ENCODE results near the gene CCL25. TPM values are rescaled to one million over a fixed set of nuclear protein-coding genes. Genes with fewer than 3 reads are reported as not detected.

The CCL25 gene
- total and polyA plus RNA-seq, 9 of the 15 experiments (the other 6 are each of a cell fraction or from before 2014, with no cell fraction given) = 0.15 TPM; not detected in 8

DNA sequence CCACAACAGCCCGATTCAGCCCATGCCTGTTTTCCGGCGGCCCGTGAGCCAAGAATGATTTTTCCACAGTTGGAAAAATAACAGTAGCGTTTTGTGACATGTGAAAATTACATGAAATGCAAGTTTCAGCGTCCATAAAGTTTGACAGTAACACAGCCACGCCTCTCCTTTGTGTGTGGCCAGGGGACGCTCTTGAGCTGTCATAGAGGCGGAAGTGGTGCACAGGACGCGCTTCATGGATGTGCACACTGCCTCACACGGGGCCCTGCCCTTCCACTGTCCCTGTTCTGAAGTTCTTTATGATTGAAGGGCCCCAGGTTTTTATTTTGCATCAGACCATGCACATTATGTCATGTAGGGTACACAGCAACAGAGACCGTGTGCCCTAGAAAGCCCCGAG is 34.8 kb upstream of the CCL25 start (continued):
- TF ChIP-seq MAFF (IDR thresholded peaks at IDR 0.05; ENCODE audit: low read length) (no peak), FOXJ2 (tag; IDR thresholded peaks at IDR 0.05) (no peak), RFX1 (IDR thresholded peaks at IDR 0.05) (no peak), ESRRA (IDR thresholded peaks at IDR 0.05; ENCODE audit: borderline replicate concordance, low read depth) (no peak), SMC3 (conservative IDR thresholded peaks at IDR 0.05; ENCODE audit: insufficient read depth, low read depth, low read length) (peak; percentile 97), KDM4B (IDR thresholded peaks at IDR 0.05; ENCODE audit: borderline replicate concordance in 2 of 2, low read depth in 1 of 2) (no peak), FOXA1 (IDR thresholded peaks at IDR 0.05; ENCODE audit: borderline replicate concordance) (no peak), SIX5 (IDR thresholded peaks at IDR 0.05; ENCODE audit: borderline replicate concordance in 1 of 2, insufficient read depth in 1 of 2, low read depth in 1 of 2, low read length in 2 of 2) (no peak), PCBP2 (IDR thresholded peaks at IDR 0.05; ENCODE audit: low read depth, low read length, poor library complexity, severe bottlenecking) (no peak), ZNF445 (CRISPR knock-in tag; IDR thresholded peaks at IDR 0.05; ENCODE audit: low read depth) (no peak), GATAD2A (IDR thresholded peaks at IDR 0.05) (no peak), HDAC6 (IDR thresholded peaks at IDR 0.05; ENCODE audit: low read depth, low read length) (no peak), ZC3H8 (IDR thresholded peaks at IDR 0.05) (no peak), CHD2 (IDR thresholded peaks at IDR 0.05; ENCODE audit: low read depth, low read length) (no peak)
- TF ChIP-seq, protein P1, sequence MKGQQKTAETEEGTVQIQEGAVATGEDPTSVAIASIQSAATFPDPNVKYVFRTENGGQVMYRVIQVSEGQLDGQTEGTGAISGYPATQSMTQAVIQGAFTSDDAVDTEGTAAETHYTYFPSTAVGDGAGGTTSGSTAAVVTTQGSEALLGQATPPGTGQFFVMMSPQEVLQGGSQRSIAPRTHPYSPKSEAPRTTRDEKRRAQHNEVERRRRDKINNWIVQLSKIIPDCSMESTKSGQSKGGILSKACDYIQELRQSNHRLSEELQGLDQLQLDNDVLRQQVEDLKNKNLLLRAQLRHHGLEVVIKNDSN (CRISPR knock-in tag; IDR thresholded peaks at IDR 0.05) = no peak
- TF ChIP-seq, protein P2, sequence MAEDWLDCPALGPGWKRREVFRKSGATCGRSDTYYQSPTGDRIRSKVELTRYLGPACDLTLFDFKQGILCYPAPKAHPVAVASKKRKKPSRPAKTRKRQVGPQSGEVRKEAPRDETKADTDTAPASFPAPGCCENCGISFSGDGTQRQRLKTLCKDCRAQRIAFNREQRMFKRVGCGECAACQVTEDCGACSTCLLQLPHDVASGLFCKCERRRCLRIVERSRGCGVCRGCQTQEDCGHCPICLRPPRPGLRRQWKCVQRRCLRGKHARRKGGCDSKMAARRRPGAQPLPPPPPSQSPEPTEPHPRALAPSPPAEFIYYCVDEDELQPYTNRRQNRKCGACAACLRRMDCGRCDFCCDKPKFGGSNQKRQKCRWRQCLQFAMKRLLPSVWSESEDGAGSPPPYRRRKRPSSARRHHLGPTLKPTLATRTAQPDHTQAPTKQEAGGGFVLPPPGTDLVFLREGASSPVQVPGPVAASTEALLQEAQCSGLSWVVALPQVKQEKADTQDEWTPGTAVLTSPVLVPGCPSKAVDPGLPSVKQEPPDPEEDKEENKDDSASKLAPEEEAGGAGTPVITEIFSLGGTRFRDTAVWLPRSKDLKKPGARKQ (CRISPR knock-in tag; IDR thresholded peaks at IDR 0.05) = no peak
- TF ChIP-seq, protein P3, sequence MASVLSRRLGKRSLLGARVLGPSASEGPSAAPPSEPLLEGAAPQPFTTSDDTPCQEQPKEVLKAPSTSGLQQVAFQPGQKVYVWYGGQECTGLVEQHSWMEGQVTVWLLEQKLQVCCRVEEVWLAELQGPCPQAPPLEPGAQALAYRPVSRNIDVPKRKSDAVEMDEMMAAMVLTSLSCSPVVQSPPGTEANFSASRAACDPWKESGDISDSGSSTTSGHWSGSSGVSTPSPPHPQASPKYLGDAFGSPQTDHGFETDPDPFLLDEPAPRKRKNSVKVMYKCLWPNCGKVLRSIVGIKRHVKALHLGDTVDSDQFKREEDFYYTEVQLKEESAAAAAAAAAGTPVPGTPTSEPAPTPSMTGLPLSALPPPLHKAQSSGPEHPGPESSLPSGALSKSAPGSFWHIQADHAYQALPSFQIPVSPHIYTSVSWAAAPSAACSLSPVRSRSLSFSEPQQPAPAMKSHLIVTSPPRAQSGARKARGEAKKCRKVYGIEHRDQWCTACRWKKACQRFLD (CRISPR knock-in tag; IDR thresholded peaks at IDR 0.05) = no peak
- TF ChIP-seq, protein P4, sequence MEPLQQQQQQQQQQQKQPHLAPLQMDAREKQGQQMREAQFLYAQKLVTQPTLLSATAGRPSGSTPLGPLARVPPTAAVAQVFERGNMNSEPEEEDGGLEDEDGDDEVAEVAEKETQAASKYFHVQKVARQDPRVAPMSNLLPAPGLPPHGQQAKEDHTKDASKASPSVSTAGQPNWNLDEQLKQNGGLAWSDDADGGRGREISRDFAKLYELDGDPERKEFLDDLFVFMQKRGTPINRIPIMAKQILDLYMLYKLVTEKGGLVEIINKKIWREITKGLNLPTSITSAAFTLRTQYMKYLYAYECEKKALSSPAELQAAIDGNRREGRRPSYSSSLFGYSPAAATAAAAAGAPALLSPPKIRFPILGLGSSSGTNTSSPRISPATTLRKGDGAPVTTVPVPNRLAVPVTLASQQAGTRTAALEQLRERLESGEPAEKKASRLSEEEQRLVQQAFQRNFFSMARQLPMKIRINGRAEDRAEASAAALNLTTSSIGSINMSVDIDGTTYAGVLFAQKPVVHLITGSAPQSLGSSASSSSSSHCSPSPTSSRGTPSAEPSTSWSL (CRISPR knock-in tag; IDR thresholded peaks at IDR 0.05; ENCODE audit: borderline replicate concordance) = no peak
- TF ChIP-seq, protein P5, sequence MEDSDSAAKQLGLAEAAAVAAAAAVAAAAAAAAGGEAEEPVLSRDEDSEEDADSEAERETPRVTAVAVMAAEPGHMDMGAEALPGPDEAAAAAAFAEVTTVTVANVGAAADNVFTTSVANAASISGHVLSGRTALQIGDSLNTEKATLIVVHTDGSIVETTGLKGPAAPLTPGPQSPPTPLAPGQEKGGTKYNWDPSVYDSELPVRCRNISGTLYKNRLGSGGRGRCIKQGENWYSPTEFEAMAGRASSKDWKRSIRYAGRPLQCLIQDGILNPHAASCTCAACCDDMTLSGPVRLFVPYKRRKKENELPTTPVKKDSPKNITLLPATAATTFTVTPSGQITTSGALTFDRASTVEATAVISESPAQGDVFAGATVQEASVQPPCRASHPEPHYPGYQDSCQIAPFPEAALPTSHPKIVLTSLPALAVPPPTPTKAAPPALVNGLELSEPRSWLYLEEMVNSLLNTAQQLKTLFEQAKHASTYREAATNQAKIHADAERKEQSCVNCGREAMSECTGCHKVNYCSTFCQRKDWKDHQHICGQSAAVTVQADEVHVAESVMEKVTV (CRISPR knock-in tag; IDR thresholded peaks at IDR 0.05) = peak; percentile 66
- TF ChIP-seq, protein P6, sequence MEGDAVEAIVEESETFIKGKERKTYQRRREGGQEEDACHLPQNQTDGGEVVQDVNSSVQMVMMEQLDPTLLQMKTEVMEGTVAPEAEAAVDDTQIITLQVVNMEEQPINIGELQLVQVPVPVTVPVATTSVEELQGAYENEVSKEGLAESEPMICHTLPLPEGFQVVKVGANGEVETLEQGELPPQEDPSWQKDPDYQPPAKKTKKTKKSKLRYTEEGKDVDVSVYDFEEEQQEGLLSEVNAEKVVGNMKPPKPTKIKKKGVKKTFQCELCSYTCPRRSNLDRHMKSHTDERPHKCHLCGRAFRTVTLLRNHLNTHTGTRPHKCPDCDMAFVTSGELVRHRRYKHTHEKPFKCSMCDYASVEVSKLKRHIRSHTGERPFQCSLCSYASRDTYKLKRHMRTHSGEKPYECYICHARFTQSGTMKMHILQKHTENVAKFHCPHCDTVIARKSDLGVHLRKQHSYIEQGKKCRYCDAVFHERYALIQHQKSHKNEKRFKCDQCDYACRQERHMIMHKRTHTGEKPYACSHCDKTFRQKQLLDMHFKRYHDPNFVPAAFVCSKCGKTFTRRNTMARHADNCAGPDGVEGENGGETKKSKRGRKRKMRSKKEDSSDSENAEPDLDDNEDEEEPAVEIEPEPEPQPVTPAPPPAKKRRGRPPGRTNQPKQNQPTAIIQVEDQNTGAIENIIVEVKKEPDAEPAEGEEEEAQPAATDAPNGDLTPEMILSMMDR (IDR thresholded peaks at IDR 0.05 in 2 of 3, conservative IDR thresholded peaks at IDR 0.05 in 1 of 3; ENCODE audit: insufficient read depth in 2 of 3, low read depth in 1 of 3, low read length in 3 of 3) = peak; percentile 84 to 89 (median 85)
